GM23338 (cell line): ENCODE data around the gene AP5S1.

ENCODE experiments used
- CREB1 ChIP-seq: fragments of 250-450 bp; sonication (Bioruptor Pico); IDR thresholded peaks from 2 replicates; pipeline ENCODE4 v1.5.0; 2020; ENCODE audit warnings: low read depth, mild to moderate bottlenecking, moderate library complexity
- CTCF ChIP-seq, 2 experiments: fragments of 200-600 bp in 1 of 2; sonication (generic) in 1 of 2; conservative IDR thresholded peaks; 2 replicates each; pipeline versions ENCODE4 v1.5.1 to v1.6.1; 2016 to 2017; ENCODE audit warnings: antibody characterized with exemption in 2 of 2, low read depth in 2 of 2, mild to moderate bottlenecking in 2 of 2, moderate library complexity in 1 of 2
- EZH2 ChIP-seq: fragments of 200-600 bp; sonication (generic); IDR thresholded peaks from one replicate; pipeline ENCODE4 v1.8.0; 2017; ENCODE audit warnings: antibody characterized with exemption, mild to moderate bottlenecking, low read depth; ENCODE audit not compliant: unreplicated experiment
- EZH2phosphoT487 ChIP-seq: fragments of 200-600 bp; sonication (generic); IDR thresholded peaks from one replicate; pipeline ENCODE4 v1.8.1; 2018; ENCODE audit warnings: antibody characterized with exemption; ENCODE audit not compliant: unreplicated experiment
- JUNB ChIP-seq: IDR thresholded peaks from one replicate; pipeline ENCODE4 v1.6.1; 2016; ENCODE audit warnings: antibody characterized with exemption; ENCODE audit not compliant: unreplicated experiment
- POLR2AphosphoS5 ChIP-seq: IDR thresholded peaks from 2 replicates; pipeline ENCODE4 v1.6.1; 2016; ENCODE audit warnings: antibody characterized with exemption, low read depth
- ZNF114 ChIP-seq: fragments of 250-450 bp; sonication (Bioruptor Pico); IDR thresholded peaks from 2 replicates; pipeline ENCODE4 v1.5.0; 2020; ENCODE audit warnings: mild to moderate bottlenecking, moderate library complexity
- TF ChIP-seq, protein P1 (sequence below): IDR thresholded peaks from one replicate; pipeline ENCODE4 v1.6.1; 2018; ENCODE audit warnings: antibody characterized with exemption; ENCODE audit not compliant: unreplicated experiment

DNA sequence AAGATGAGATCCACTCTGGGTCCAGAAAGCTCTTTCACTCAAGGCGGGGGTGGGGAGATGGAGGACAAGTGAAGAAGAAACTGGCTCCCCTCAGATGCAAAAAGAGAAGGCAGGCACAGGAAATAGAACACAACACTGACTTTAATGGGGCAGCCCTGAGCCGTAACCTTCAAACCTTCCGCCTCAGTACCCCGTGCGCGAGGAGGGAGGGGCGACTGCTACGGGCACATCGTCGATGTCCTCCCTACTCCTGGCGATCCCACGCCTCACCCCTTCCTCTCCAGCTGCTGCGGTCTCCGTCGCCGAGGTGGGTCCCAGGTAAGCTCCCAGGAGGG is 43.0 kb upstream of the AP5S1 start:
- no peak for TF ChIP-seq CTCF (conservative IDR thresholded peaks at IDR 0.05; ENCODE audit: low read depth in 2 of 2)
- TF ChIP-seq EZH2: no peak
- TF ChIP-seq POLR2AphosphoS5: no peak
- TF ChIP-seq, protein P1, sequence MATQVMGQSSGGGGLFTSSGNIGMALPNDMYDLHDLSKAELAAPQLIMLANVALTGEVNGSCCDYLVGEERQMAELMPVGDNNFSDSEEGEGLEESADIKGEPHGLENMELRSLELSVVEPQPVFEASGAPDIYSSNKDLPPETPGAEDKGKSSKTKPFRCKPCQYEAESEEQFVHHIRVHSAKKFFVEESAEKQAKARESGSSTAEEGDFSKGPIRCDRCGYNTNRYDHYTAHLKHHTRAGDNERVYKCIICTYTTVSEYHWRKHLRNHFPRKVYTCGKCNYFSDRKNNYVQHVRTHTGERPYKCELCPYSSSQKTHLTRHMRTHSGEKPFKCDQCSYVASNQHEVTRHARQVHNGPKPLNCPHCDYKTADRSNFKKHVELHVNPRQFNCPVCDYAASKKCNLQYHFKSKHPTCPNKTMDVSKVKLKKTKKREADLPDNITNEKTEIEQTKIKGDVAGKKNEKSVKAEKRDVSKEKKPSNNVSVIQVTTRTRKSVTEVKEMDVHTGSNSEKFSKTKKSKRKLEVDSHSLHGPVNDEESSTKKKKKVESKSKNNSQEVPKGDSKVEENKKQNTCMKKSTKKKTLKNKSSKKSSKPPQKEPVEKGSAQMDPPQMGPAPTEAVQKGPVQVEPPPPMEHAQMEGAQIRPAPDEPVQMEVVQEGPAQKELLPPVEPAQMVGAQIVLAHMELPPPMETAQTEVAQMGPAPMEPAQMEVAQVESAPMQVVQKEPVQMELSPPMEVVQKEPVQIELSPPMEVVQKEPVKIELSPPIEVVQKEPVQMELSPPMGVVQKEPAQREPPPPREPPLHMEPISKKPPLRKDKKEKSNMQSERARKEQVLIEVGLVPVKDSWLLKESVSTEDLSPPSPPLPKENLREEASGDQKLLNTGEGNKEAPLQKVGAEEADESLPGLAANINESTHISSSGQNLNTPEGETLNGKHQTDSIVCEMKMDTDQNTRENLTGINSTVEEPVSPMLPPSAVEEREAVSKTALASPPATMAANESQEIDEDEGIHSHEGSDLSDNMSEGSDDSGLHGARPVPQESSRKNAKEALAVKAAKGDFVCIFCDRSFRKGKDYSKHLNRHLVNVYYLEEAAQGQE: no peak
- TF ChIP-seq CREB1 (CRISPR knock-in tag): no peak
- TF ChIP-seq JUNB: no peak
- no peak for TF ChIP-seq EZH2phosphoT487
- no peak for TF ChIP-seq ZNF114 (CRISPR knock-in tag)
